ENCODE data around the gene TAF1C.

DNA sequence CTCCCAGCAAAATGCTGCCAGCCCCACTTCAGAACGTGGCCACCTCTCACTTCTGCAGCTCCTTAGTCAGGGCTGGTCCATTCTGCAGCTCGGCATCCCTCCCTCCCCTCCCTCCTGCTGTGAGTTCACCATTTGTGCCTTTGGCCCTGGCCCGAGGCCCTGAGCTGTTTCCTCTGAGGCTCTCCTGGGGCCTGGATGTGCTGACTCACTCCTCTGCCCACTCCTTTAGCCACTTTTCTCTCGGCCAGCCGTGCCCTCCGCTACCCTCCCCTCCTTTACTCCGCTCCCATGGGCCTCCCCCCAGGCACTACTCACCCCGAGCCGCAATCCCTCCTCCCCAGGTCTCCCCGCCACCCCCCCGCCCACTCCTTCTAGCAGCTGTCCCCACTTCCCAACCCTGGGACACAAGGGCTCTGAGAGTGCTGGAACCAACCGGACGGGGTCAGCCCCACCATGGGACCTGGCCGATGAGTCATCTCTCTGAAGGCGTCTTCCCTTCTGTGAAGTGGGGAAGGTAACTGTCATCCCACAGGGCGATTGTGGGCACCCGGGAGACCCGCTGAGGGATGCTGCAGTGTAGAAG, 41.5 kb upstream of the TAF1C start:
- TF ChIP-seq, protein P1, sequence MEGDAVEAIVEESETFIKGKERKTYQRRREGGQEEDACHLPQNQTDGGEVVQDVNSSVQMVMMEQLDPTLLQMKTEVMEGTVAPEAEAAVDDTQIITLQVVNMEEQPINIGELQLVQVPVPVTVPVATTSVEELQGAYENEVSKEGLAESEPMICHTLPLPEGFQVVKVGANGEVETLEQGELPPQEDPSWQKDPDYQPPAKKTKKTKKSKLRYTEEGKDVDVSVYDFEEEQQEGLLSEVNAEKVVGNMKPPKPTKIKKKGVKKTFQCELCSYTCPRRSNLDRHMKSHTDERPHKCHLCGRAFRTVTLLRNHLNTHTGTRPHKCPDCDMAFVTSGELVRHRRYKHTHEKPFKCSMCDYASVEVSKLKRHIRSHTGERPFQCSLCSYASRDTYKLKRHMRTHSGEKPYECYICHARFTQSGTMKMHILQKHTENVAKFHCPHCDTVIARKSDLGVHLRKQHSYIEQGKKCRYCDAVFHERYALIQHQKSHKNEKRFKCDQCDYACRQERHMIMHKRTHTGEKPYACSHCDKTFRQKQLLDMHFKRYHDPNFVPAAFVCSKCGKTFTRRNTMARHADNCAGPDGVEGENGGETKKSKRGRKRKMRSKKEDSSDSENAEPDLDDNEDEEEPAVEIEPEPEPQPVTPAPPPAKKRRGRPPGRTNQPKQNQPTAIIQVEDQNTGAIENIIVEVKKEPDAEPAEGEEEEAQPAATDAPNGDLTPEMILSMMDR (IDR thresholded peaks at IDR 0.05 in 8 of 11, conservative IDR thresholded peaks at IDR 0.05 in 3 of 11): no peak
- no peak for TF ChIP-seq POLR2A (IDR thresholded peaks at IDR 0.05)
